GM10248 (cell line): Measurements from ENCODE around the gene POLA2.

Source experiments
- CTCF ChIA-PET: fragments of 300-600 bp; sonication (Branson Sonifier 250); formaldehyde crosslinking; extraction: SDS; loops from one replicate; lab custom pipeline; 2021; ENCODE audit warnings: antibody characterized with exemption; lab: Yijun Ruan, JAX
- POLR2A ChIA-PET: fragments of 350-650 bp; sonication (Branson Sonifier 250); formaldehyde crosslinking; extraction: SDS; loops from one replicate; lab custom pipeline; 2020; ENCODE audit warnings: antibody characterized with exemption; lab: Yijun Ruan, JAX
- DNase-seq: peaks from one replicate; pipeline ENCODE4 v3.0.0; 2012; ENCODE audit errors: extremely low spot score
- TF ChIP-seq, protein P1 (sequence below): IDR thresholded peaks from 2 replicates; pipeline ENCODE4 v1.5.1; 2012; ENCODE audit warnings: mild to moderate bottlenecking, low read depth; ENCODE audit errors: extremely low read depth, missing control alignments, control extremely low read depth

Gene POLA2

DNA sequence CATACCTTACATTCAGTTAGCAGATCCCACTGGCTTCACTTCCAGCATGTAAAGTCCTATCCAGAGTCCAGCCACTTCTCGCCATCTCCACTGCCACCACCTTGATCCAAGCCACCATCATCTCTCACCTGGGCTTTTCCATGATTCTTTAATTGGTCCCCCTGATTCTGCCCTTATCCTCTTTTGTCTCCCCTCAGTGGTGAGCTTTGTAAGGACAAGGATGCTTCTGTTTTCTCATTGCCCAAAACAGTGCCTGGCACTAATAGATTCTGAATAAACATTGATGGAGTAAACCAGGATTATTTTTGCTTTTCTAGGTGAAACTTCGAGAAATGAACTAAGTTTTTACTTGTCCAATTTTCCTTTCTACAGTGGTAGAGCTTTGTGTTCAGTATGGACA, 4.4 kb downstream of the POLA2 start:
- ChIA-PET CTCF (interaction anchor here (1.2 to 6.7 kb wide), 7 partner anchors 9 to 64 kb away, joined by 3 to 54 read pairs (median 9); partner anchors contain the start of gene CDC42EP2), POLR2A (interaction anchor here (1.3 kb wide), 1 partner anchor 13 kb away, joined by 4 read pairs; no protein-coding TSS in a partner anchor)
- no peak for DNase-seq
- TF ChIP-seq, protein P1, sequence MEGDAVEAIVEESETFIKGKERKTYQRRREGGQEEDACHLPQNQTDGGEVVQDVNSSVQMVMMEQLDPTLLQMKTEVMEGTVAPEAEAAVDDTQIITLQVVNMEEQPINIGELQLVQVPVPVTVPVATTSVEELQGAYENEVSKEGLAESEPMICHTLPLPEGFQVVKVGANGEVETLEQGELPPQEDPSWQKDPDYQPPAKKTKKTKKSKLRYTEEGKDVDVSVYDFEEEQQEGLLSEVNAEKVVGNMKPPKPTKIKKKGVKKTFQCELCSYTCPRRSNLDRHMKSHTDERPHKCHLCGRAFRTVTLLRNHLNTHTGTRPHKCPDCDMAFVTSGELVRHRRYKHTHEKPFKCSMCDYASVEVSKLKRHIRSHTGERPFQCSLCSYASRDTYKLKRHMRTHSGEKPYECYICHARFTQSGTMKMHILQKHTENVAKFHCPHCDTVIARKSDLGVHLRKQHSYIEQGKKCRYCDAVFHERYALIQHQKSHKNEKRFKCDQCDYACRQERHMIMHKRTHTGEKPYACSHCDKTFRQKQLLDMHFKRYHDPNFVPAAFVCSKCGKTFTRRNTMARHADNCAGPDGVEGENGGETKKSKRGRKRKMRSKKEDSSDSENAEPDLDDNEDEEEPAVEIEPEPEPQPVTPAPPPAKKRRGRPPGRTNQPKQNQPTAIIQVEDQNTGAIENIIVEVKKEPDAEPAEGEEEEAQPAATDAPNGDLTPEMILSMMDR: no peak

DNA sequence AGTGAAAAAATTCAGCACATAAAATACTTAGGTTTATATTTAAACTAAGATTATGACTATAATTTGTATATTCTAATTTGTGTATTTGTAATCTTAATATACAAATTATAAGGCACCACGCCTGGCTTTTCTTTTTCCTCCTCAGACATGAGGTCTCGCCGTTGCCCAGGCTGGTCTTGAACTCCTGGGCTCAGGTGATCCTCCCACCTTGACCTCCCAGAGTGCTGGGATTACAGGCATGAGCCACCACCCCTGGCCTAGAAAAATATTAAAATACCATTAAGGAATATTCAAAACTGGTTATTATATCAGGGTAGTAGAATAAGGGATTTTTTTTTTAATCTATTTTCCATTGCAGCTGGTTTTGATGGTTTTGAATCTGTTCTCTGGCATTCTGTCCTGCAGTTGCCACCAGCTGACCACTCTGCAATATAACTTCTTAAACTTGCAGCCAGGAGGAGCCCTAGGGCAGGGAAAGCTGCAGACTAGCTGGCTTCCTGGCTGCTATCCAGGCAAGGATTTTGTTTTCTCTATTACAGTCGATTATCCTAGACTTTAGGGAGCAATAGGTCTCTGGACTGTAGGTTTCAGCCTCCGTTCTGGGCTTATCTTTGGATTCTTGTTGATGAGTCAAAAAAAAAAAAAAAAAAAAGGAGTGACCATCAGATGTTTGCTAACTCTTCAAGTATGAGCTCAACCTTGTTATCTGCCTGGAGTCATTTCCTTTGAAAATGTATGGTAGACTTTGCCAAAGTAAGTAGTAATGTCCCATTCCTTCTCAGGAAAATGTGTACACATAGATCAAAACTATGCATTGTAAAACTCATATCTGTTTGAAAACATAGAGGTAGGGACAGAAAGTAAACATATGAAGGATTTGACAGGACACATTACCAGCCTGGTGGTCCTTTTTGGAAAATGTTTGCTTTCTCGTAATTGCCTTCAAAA, 13.2 kb downstream of the POLA2 start:
- POLR2A ChIA-PET: interaction anchor here (0.6 to 1.9 kb wide), 5 partner anchors 13 to 75 kb away, joined by 3 to 10 read pairs (median 4); partner anchors contain the start of genes CDC42EP2 and POLA2
- peak; percentile 55 for DNase-seq
- TF ChIP-seq, protein P1: peak; percentile 84
- CTCF ChIA-PET: interaction anchor here (0.7 to 39.5 kb wide), 23 partner anchors 11 to 265 kb away, joined by 3 to 686 read pairs (median 4); partner anchors contain the start of genes CDC42EP2, DPF2, POLA2 and SAC3D1

DNA sequence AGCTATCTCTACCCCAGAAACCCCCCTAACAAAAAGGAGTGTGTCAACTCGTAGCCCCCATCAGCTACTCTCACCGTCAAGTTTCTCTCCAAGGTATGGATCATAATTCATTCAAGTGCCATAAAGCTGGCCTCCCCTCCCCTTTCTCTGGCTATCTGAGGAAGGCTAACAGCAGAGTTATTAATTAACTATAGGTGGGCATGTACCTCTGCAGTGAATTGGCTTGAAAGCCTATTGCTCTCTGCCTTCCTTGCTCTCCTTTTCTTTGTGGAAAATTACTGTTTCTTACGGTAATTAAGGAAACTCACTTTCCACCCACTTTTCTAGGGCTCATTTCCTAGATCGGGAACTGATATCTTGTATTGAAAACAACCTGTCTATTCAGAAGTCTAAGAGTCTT, 14.1 kb downstream of the POLA2 start:
- DNase-seq: no peak
- CTCF ChIA-PET: interaction anchor here (0.9 to 39.5 kb wide), 13 partner anchors 11 to 237 kb away, joined by 3 to 686 read pairs (median 4); partner anchors contain the start of genes CDC42EP2, DPF2, POLA2 and SAC3D1
- POLR2A ChIA-PET: interaction anchor here (0.6 to 1.9 kb wide), 4 partner anchors 14 to 57 kb away, joined by 3 to 10 read pairs (median 4); partner anchors contain the start of genes CDC42EP2 and POLA2
- TF ChIP-seq, protein P1: no peak

DNA sequence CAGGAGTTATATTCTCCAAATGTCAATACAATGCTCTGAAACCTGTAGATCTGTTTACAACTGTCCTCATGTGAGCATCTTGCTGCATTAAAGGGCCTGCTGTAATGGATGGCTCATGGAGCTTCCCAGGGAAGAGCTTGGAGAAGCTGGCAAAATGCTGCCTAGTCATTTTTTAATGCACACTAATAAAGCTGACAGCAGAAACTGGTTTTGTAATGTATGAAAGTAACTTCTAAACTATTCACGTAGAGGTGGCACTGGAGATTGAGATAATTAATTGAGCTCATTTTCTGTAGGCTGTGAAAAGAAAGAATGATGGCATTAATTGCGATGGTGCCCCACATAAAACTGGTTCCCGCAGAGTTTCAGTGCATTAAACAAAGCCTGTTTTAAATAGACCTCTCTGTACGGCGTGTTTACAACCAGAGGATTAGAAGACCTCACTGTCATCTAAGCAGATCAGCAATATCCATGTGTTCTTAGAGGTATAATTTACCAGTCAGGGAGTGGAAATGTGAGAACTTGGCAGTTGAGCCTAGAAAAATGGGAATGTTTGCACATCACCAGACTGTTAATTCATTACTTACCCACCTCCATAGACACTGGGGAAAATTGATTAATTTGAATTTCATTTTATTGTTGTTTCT, 16.0 kb downstream of the POLA2 start:
- CTCF ChIA-PET: interaction anchor here (1.0 to 39.5 kb wide), 8 partner anchors 9 to 96 kb away, joined by 3 to 686 read pairs (median 4); partner anchors contain the start of genes CAPN1, CDC42EP2 and DPF2
- TF ChIP-seq, protein P1: no peak
- DNase-seq: no peak
- POLR2A ChIA-PET: interaction anchor here (0.6 kb wide), 1 partner anchor 516 kb away, joined by 5 read pairs; no protein-coding TSS in a partner anchor

DNA sequence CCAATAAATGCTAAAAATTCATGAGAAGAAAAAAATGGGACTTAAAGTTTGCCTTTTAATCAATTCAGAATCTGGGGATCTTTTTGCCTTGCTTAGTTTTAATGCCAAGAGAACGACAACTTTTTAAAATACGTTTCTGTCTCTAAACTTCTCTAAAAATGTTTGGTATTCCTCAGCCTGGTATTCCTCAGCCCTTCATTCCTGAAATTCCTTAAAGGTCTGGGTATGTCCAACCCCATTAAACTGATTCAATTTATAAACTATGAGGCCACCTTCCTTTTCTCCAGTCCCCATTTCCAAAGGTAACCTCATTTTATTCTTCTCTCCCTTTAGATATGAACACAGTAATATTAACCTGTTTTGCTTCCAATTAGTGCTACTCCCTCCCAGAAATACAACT, 16.6 kb downstream of the POLA2 start:
- CTCF ChIA-PET: interaction anchor here (1.0 to 39.5 kb wide), 4 partner anchors 8 to 53 kb away, joined by 3 to 686 read pairs (median 109); partner anchors contain the start of genes CDC42EP2 and DPF2
- DNase-seq: no peak
- TF ChIP-seq, protein P1: no peak
- POLR2A ChIA-PET: interaction anchor here (1.2 kb wide), 1 partner anchor 13 kb away, joined by 4 read pairs; no protein-coding TSS in a partner anchor

DNA sequence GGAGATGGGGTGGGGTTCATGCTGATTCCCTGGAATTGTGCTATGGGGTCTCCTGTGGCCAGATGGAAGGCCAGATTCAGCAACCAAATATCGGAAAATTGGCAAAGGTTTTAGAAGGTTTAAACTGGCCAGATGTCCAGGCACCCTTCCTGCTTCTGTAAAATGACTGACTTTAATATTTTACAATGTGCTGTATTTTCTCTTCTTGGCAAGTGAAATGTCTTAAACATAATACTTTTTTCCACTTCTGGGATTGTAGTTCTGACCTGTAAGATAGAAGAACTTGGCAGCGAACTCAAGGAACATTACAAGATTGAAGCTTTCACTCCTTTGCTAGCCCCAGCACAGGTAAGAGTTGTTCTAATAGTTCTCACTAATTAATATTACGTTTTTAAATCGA, 17.5 kb downstream of the POLA2 start:
- POLR2A ChIA-PET: interaction anchor here (1.2 kb wide), 1 partner anchor 13 kb away, joined by 4 read pairs; no protein-coding TSS in a partner anchor
- no peak for DNase-seq
- TF ChIP-seq, protein P1: no peak
- CTCF ChIA-PET: interaction anchor here (1.1 to 39.5 kb wide), 6 partner anchors 11 to 52 kb away, joined by 5 to 686 read pairs (median 8); partner anchors contain the start of genes CDC42EP2 and DPF2
